Thyroid gland (tissue), 4 donors: ENCODE data around the gene DDHD1. TPM values are rescaled to one million over a fixed set of nuclear protein-coding genes. Genes with fewer than 3 reads are reported as not detected.

Experiments used
- DNase-seq, 2 donors: peaks; one replicate each; pipeline ENCODE4 v3.0.0-alpha.2; 2019
- H3K27ac ChIP-seq, 3 donors: fragments of 200-600 bp; sonication (generic); 1 replicate in 2 of 3; 2 replicates in 1 of 3; pipeline ENCODE4 v1.5.1; 2016 to 2019; ENCODE audit warnings: mild to moderate bottlenecking in 1 of 3, moderate library complexity in 1 of 3
- H3K27me3 ChIP-seq: fragments of 200-600 bp; sonication (generic); one replicate; pipeline ENCODE4 v1.5.1; 2019
- H3K36me3 ChIP-seq, 2 donors: fragments of 200-600 bp; sonication (generic); one replicate each; pipeline ENCODE4 v1.5.1; 2016 to 2019
- H3K4me1 ChIP-seq, 2 donors: fragments of 200-600 bp; sonication (generic); one replicate each; pipeline ENCODE4 v1.5.1; 2017 to 2019
- H3K4me3 ChIP-seq, 3 donors: fragments of 200-600 bp; sonication (generic); replicated peaks in 1 of 3; 1 replicate in 2 of 3; 2 replicates in 1 of 3; pipeline ENCODE4 v1.5.1; 2016; ENCODE audit warnings: mild to moderate bottlenecking in 1 of 3
- H3K9me3 ChIP-seq: fragments of 200-600 bp; sonication (generic); one replicate; pipeline ENCODE4 v1.5.1; 2017
- POLR2A ChIP-seq, 2 donors: fragments of 450-650 bp; IDR thresholded peaks; one replicate each; pipeline ENCODE4 v1.6.1; 2017; ENCODE audit warnings: antibody characterized with exemption in 2 of 2, mild to moderate bottlenecking in 2 of 2, moderate library complexity in 1 of 2
- WGBS, 2 donors: methylation state at CpG; one replicate each; pipeline ENCODE4 v1.1.5; 2017; 5-methylcytosine and 5-hydroxymethylcytosine counted together
- intact Hi-C: fragments of 100-400 bp; cut with DNase I; formaldehyde crosslinking; loops from one replicate; pipeline ENCODE4 v1.15.1; 2023
- total RNA-seq, 4 donors: library from RNA; depleted of rRNA; stranded (reverse); fragments of >200 nt; gene quantifications; one replicate each; pipeline ENCODE4 v1.2.3, GENCODE V29; 2016
- TF ChIP-seq, protein P1 (sequence below), 6 experiments: fragments of 200-600 bp in 3 of 6; fragments of 450-650 bp in 3 of 6; sonication (generic) in 3 of 6; IDR thresholded peaks; one replicate each; pipeline ENCODE4 v1.5.1; 2016 to 2019; ENCODE audit warnings: antibody characterized with exemption in 6 of 6, mild to moderate bottlenecking in 2 of 6, inconsistent platforms in 1 of 6, moderate library complexity in 1 of 6

DDHD1 gene
- total RNA-seq, 4 donors from 2014 or later = 17.1 to 34.6 (median 18.5) TPM

DNA sequence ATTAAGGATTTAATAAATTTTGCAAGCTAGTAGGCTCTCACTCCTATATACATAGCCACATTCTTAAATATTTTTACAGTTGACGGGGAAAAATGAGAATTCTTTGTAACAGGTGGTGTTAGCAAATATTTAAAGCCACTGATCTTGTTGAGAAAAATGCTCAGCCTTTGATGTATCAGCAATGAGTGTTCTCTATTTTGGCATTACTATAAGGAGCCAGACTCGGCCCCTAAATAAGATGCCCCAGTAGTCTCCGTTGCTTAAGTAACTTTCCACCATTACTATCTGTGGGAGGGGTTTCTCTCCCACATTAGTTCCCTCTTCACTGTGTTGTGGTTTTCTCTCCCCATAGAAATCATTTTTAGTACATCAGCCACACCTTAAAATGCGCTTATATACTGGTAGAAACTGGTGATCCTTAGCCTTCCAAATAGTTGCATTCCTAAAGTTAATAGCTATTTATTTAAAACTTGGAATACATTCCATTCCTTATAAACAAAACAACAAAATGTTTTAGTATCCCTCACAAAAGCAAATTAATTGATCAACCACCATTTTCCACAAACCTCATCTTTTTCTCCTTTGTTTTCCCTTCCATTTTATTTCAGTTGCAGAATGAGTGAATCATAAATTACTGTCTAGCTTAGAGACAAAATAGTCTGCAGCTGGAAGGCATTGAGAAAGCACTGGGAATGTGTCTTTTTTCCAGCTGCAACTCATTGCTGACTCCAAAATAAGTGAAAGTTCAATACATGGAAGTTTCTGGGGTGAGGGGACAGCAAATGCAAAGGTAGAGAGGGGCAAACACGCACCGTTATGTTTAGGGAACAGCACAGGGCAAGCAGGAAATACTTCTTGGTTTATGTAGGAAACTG lies 117.5 kb downstream of the DDHD1 start:
- intact Hi-C loops = no loop called here

DNA sequence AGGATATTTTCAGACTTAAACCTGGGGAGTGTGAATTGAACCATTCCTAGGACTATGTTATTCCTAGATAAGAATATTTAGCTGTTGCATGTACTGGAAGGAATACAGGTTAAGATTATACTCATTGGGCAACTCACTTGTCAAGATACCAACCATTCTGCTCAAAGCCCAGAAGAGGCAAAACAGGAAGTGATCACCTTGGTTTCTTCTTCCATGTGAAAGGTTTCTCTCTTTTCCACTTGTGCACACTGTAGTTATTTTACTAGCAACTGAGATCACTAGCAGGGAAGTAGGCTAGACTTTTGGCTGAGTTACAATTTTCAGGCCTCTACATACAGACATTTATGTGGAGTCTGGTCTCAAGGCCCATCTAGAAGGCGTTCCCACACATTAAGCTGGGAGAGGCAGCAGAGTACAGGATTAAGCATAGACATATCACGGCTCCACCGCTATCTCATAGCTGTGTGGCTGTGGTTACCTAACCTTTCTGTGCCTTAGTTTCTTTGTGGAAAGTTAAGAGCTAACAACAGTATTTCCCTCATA lies 118.4 kb downstream of the DDHD1 start:
- TF ChIP-seq, protein P1, sequence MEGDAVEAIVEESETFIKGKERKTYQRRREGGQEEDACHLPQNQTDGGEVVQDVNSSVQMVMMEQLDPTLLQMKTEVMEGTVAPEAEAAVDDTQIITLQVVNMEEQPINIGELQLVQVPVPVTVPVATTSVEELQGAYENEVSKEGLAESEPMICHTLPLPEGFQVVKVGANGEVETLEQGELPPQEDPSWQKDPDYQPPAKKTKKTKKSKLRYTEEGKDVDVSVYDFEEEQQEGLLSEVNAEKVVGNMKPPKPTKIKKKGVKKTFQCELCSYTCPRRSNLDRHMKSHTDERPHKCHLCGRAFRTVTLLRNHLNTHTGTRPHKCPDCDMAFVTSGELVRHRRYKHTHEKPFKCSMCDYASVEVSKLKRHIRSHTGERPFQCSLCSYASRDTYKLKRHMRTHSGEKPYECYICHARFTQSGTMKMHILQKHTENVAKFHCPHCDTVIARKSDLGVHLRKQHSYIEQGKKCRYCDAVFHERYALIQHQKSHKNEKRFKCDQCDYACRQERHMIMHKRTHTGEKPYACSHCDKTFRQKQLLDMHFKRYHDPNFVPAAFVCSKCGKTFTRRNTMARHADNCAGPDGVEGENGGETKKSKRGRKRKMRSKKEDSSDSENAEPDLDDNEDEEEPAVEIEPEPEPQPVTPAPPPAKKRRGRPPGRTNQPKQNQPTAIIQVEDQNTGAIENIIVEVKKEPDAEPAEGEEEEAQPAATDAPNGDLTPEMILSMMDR (IDR thresholded peaks at IDR 0.05) = no peak
- no peak for TF ChIP-seq POLR2A (IDR thresholded peaks at IDR 0.05)
- no peak overlapping the region for H3K27ac ChIP-seq
- peaks cover 0 to 6% of the 10 kb centered on the region in 2 donors for H3K4me1 ChIP-seq
- H3K27me3 ChIP-seq = no peaks in the 10 kb centered on the region
- no peaks in the 10 kb centered on the region for H3K9me3 ChIP-seq
- no peak for DNase-seq
- no peak overlapping the region for H3K4me3 ChIP-seq
- no peaks in the 10 kb centered on the region for H3K36me3 ChIP-seq
- WGBS, 2 donors = 95 to 98% methylated on average over 3 of the region's 3 CpGs
- intact Hi-C loops = no loop called here

More for the DNA sequence above, 117.5 kb downstream of the DDHD1 start:
- Histone ChIP-seq H3K4me3 (no peak overlapping the region), H3K36me3 (no peaks in the 10 kb centered on the region), H3K9me3 (no peaks in the 10 kb centered on the region), H3K4me1 (peaks cover 0 to 6% of the 10 kb centered on the region in 2 donors), H3K27me3 (no peaks in the 10 kb centered on the region), H3K27ac (no peak overlapping the region)
- no peak for DNase-seq
- no peak for TF ChIP-seq POLR2A (IDR thresholded peaks at IDR 0.05)
- TF ChIP-seq, protein P1 (IDR thresholded peaks at IDR 0.05) = no peak
- WGBS, 2 donors = 83 to 93% methylated on average over 6 of the region's 6 CpGs

DNA sequence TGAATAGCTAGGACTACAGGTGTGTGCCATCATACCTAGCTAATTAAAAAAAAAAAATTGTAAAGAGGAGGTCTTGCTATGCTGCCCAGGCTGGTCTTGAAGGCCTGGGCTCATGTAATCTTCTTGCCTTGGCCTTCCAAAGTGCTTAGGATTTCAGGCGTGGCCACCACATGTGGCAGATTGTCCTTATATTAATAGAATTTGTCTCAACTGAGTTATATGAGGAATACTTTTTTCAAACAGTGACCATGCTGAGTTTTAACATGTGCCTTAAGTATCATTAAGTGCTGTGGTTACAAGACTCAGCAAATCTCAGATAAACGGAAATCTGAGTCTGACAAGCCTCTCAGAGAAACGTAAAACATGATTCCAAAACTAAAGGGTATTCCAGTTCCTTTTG lies 119.1 kb downstream of the DDHD1 start:
- H3K27ac ChIP-seq = no peak overlapping the region
- DNase-seq = no peak
- H3K9me3 ChIP-seq = no peaks in the 10 kb centered on the region
- no peaks in the 10 kb centered on the region for H3K36me3 ChIP-seq
- no peak overlapping the region for H3K4me3 ChIP-seq
- 87 to 92% methylated on average over 3 of the region's 3 CpGs for WGBS, 2 donors
- H3K4me1 ChIP-seq = peaks cover 0 to 6% of the 10 kb centered on the region in 2 donors
- H3K27me3 ChIP-seq = no peaks in the 10 kb centered on the region
- TF ChIP-seq, protein P1 (IDR thresholded peaks at IDR 0.05) = no peak
- no peak for TF ChIP-seq POLR2A (IDR thresholded peaks at IDR 0.05)
- intact Hi-C loops = no loop called here

DNA sequence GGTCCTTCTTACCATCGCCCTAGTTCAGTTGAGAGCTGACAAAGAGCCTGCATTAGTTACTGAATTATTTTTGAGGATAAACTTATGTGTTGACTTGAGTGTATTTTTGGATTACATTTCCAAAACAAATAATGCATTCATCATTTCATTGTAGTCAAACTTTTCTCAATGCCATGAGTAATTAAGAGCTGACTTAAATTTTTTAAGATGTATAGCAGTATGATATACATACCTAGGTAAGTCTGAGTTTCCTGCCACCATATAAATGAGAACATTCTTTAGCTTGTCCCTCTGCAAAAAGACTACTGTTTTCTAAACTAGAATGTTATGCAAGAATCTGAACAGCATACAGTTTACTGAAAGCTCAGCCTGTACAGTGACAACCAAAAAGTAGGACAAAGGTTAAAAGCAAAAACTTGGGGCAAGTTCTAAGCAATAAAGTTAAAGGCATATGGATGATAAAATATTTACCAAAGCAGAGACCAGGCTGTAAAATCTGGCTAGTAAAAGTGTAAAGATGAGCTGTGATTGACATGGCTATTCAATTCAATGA lies 120.2 kb downstream of the DDHD1 start:
- TF ChIP-seq, protein P1 (IDR thresholded peaks at IDR 0.05) = no peak
- TF ChIP-seq POLR2A (IDR thresholded peaks at IDR 0.05) = no peak
- H3K27ac ChIP-seq = no peak overlapping the region
- peaks cover 0 to 6% of the 10 kb centered on the region in 2 donors for H3K4me1 ChIP-seq
- DNase-seq = no peak
- no peaks in the 10 kb centered on the region for H3K9me3 ChIP-seq
- H3K36me3 ChIP-seq = no peaks in the 10 kb centered on the region
- WGBS, 2 donors = 84 to 94% methylated on average over 1 of the region's 1 CpG
- no peak overlapping the region for H3K4me3 ChIP-seq
- no peaks in the 10 kb centered on the region for H3K27me3 ChIP-seq
- intact Hi-C loops = no loop called here
